Colonic mucosa (tissue), 4 donors: Measurements from ENCODE around the gene TEKT3. TPM values are rescaled to one million over a fixed set of nuclear protein-coding genes. Genes with fewer than 3 reads are reported as not detected.

ENCODE experiments used
- DNase-seq: peaks from one replicate; pipeline ENCODE4 v3.0.0-alpha.2; 2020
- H3K27ac ChIP-seq: fragments of 200-600 bp; one replicate; pipeline ENCODE4 v1.8.0; 2021
- H3K27me3 ChIP-seq: fragments of 200-600 bp; one replicate; pipeline ENCODE4 v1.8.0; 2021
- H3K36me3 ChIP-seq: fragments of 200-600 bp; one replicate; pipeline ENCODE4 v1.8.0; 2021
- H3K4me1 ChIP-seq: fragments of 200-600 bp; one replicate; pipeline ENCODE4 v1.8.0; 2021; ENCODE audit warnings: mild to moderate bottlenecking
- H3K4me3 ChIP-seq: fragments of 200-600 bp; one replicate; pipeline ENCODE4 v1.8.0; 2021
- H3K9ac ChIP-seq, 2 donors: one replicate each; pipeline ENCODE4 v1.7.0; 2013; ENCODE audit warnings: control low read depth in 2 of 2, low read depth in 2 of 2, low read length in 2 of 2
- H3K9me3 ChIP-seq: fragments of 200-600 bp; one replicate; pipeline ENCODE4 v1.8.0; 2021
- CTCF ChIP-seq: fragments of 200-600 bp; IDR thresholded peaks from one replicate; pipeline ENCODE4 v1.8.0; 2022; ENCODE audit warnings: antibody characterized with exemption, mild to moderate bottlenecking
- intact Hi-C: fragments of 100-400 bp; cut with DNase I; formaldehyde crosslinking; loops from one replicate; pipeline ENCODE4 v1.14.1; 2022
- total RNA-seq, 2 donors: library from RNA; stranded (reverse); fragmentation: NEBNext Ultra II Directional in 1 of 2; extraction: Animal tissue kit (Norgen Biotek cat#: 25700) in 1 of 2; gene quantifications; one replicate each; pipeline ENCODE4 v1.2.1, GENCODE V29; 2021
- donor health status: healthy.
- donor health status: DM: no; HTN: no; CAD: no.
- donor health status: DM: no; HTN: no; CAD: no.

TEKT3 gene
- total RNA-seq, 2 donors from 2014 or later = 0.45 TPM; not detected in 1

DNA sequence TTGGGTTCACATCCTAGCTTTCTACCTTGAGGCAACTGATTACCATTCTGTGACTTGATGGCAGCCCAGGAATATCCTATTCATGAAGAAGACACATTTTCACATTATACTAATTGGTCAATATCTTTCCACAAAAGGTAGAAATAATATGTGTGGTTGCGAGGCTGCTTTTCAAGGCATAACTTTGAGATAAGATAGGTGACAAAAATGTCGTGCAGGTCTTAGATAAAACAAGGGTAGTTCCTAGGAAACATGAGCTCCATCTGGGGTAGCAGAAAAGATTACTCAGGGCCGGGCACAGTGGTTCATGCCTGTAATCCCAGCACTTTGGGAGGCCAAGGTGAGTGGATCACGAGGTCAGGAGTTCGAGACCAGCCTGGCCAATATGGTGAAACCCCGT lies 22.3 kb upstream of the TEKT3 start:
- H3K36me3 ChIP-seq = no peaks in the 10 kb centered on the region
- H3K4me1 ChIP-seq = no peaks in the 10 kb centered on the region
- no peak for TF ChIP-seq CTCF
- intact Hi-C loops = no loop called here
- no peak for DNase-seq
- H3K27me3 ChIP-seq = no peaks in the 10 kb centered on the region
- H3K9me3 ChIP-seq = no peaks in the 10 kb centered on the region
- H3K27ac ChIP-seq = no peak overlapping the region
- no peak overlapping the region for H3K9ac ChIP-seq
- H3K4me3 ChIP-seq = no peak overlapping the region

GRCh38 chr17:15361592-15361991 lies 20.2 kb upstream of the TEKT3 start:
- Histone ChIP-seq H3K9me3 (no peaks in the 10 kb centered on the region), H3K27me3 (no peaks in the 10 kb centered on the region), H3K9ac (no peak overlapping the region), H3K4me1 (no peaks in the 10 kb centered on the region), H3K27ac (no peak overlapping the region), H3K4me3 (no peak overlapping the region), H3K36me3 (no peaks in the 10 kb centered on the region)
- no peak for DNase-seq
- TF ChIP-seq CTCF = no peak
- intact Hi-C loops = no loop called here

DNA sequence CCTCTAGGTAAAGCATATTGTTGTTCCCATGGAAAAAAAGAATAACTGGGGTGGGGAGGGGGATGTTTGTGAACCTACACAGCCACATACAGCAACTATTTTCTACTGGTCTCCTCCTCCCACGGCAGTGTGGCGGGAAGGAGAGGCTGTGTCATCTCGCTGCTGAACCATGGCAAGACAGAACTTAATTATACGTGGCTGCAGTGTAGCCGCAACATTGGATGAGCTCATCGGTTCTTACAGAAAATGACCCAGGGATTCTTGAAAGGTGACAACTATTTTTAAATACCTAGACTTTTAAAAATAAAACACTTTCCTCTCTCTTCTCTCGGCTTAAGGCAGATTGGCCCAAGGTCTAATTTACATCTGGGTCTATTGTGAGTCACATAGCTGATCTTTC lies 19.8 kb upstream of the TEKT3 start:
- DNase-seq = no peak
- no peaks in the 10 kb centered on the region for H3K27me3 ChIP-seq
- TF ChIP-seq CTCF = no peak

GRCh38 chr17:15354256-15354655 lies 12.9 kb upstream of the TEKT3 start:
- Histone ChIP-seq H3K4me3 (no peak overlapping the region), H3K9me3 (no peaks in the 10 kb centered on the region), H3K36me3 (no peaks in the 10 kb centered on the region), H3K4me1 (no peaks in the 10 kb centered on the region), H3K27ac (no peak overlapping the region), H3K9ac (peak overlapping the region in 1 of 2 donors; percentile 34), H3K27me3 (no peaks in the 10 kb centered on the region)
- no peak for TF ChIP-seq CTCF
- no peak for DNase-seq
- intact Hi-C loops = loop anchor here (5.0 kb wide), 1 partner anchor 87 kb away; the partner anchor contains the start of gene PMP22

More for the DNA sequence above, 19.8 kb upstream of the TEKT3 start:
- H3K36me3 ChIP-seq = no peaks in the 10 kb centered on the region
- H3K9ac ChIP-seq = no peak overlapping the region
- intact Hi-C loops = no loop called here
- H3K4me3 ChIP-seq = no peak overlapping the region
- no peaks in the 10 kb centered on the region for H3K9me3 ChIP-seq
- H3K4me1 ChIP-seq = no peaks in the 10 kb centered on the region
- no peak overlapping the region for H3K27ac ChIP-seq

DNA sequence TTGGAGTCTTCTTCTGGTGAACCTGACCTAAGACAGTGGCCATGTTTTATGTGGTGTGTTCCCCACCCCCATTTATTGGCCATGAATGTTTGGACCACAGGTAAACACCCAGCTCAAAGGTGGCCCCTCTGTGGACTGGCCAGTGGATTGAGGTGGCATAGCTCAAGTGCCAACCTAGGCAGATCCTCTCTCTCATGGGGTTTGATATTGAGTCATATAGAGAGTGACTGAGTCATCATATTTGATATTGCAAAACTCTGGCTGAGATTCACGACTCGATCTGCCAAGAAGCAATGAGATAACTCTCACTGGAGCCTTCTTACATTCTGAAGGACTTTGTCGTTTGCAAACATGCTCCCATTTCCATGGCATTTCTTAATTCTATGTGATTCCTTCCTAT lies 10.5 kb upstream of the TEKT3 start:
- H3K4me1 ChIP-seq = peaks cover 6% of the 10 kb centered on the region
- no peak overlapping the region for H3K9ac ChIP-seq
- no peaks in the 10 kb centered on the region for H3K36me3 ChIP-seq
- intact Hi-C loops = loop anchor here (5.0 kb wide), 1 partner anchor 85 kb away; the partner anchor contains the start of gene PMP22
- H3K27ac ChIP-seq = peak overlapping the region; percentile 51
- H3K27me3 ChIP-seq = no peaks in the 10 kb centered on the region
- no peaks in the 10 kb centered on the region for H3K9me3 ChIP-seq
- H3K4me3 ChIP-seq = no peak overlapping the region
- peak; percentile 49 for DNase-seq
- no peak for TF ChIP-seq CTCF

- H3K9me3 ChIP-seq = no peaks in the 10 kb centered on the region
- peaks cover 6% of the 10 kb centered on the region for H3K4me1 ChIP-seq
- no peak for TF ChIP-seq CTCF
- DNase-seq = no peak
- no peaks in the 10 kb centered on the region for H3K27me3 ChIP-seq
- no peak overlapping the region for H3K9ac ChIP-seq
- peak overlapping the region; percentile 51 for H3K27ac ChIP-seq
- no peak overlapping the region for H3K4me3 ChIP-seq
- intact Hi-C loops = loop anchor here (5.0 kb wide), 1 partner anchor 84 kb away; the partner anchor contains the start of gene PMP22
- no peaks in the 10 kb centered on the region for H3K36me3 ChIP-seq
These were observed 10.1 kb upstream of the TEKT3 start for GRCh38 chr17:15351478-15351840.
